HG02970 (cell line): ENCODE measurements around the gene NDUFB11.

Experiments used
- ATAC-seq: cut with Tn5 transposase; IDR thresholded peaks from one replicate; pipeline ENCODE4 v1.9.1; 2021; ENCODE audit warnings: mild to moderate bottlenecking, moderate library complexity, moderate number of reproducible peaks; ENCODE audit not compliant: unreplicated experiment, low FRiP score

Gene NDUFB11

DNA sequence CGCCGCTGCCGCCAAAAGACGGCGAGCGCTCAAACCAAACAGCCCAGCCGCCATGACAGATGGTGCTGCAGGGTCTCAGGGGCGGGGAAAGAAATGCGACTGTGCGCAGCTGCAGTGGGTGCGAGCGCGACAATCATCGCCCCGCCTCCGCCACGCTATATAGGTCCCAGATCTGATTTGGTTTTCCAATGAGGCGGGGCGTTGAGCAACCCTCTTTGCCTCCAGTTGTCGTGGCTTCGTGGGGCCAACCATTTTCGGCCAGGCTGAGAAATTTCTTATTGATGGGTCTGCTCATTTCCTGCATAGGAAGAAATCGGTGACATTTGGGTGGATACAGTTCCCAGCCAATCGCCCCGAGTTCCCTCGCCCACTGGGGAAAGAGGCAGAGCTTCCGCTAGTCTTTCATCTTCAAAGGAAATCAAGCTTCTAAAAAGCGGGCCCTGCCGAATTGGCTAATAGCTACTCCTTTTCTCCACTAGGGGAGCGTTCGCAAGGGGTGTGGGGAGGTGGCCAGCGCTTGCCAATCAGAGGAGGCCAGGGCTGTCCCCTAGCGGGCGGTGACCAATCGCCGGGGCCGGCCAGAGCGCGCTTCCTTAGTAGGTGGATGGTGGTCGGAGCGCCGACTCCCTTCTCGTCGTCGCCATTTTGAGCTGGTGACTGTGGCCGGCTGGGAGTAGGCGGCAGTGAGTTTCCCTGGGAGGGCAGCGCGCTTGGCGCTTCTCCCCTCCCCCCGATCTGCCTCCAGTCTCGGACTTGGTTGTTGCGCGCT lies at the start of gene NDUFB11, which contains the start of gene RBM10:
Gene NDUFB11, minus strand, starts transcription at position 77 of the 769 bp plus-strand sequence. Its CDS starts 23 bp downstream, at position 54.
Gene RBM10, plus strand, starts transcription at position 596 of the 769 bp plus-strand sequence. CDS start 2,261 bp downstream, outside the sequence.
- peak; percentile 82 for ATAC-seq

DNA sequence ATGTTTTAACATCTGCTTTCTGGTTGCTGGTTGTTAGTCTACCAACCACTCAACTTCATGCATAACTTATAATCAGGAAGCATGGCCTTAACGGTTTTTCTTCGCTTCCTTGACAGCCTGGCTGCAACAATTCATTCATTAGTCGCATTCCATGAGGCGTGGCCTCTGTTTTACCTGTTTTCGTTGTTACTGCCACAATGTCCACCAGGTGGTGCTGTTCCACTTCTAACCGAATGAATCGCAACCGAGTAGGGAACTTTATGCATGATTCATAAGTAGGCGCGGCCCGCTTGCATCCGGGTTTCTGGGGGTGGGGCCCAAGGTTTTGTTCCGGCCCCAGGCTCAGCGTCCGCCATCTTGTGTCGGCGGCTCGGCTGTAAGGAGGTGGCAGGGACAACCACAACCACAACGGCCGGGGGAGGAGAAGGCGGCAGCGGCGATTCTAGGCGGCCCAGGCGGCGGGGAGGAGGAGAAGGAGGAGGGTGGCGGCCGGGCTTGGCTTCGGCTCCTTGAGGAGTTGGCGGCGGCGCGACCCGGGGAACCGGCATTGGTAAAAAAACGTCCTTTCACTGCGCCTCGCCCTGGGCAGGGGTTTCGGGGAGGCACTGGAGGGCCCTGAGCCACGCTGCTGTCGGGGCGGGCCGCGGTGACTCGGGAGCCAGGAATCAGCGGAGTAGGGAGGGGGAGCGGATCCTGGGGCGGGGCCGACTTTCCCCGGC lies 49.1 kb upstream of the NDUFB11 start, which contains the start of gene UBA1:
Gene UBA1, plus strand, starts transcription at position 355 of the 719 bp plus-strand sequence. CDS start 4,974 bp downstream, outside the sequence.
- ATAC-seq = peak; percentile 68

DNA sequence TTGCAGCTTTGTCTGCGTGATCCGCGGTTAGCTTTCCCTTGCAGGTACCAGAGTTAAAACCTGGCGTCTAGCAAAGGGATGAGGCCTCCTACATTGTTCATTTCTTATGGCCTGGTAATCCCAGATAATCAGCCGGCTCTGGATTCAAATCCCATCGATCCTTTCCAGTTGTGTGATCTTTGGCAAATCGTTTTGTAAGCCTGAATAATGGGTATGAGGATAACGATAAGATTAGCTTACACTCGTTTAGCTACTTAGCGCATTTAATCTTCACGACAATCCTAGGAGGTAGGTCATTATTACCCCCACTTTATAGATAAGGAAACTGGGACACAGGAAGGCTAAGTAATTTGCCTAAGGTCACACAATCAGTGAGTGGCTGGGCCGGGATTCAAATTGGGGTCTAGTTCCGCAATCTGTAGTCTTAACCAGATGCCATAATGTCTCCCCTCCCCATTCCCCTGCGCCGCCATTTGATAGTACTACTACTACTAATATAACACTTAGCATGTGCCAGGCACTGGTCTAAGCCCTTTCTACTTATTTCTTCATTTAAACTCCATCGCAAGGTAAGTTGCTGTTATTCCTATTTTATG lies 47.4 kb upstream of the NDUFB11 start:
- no peak for ATAC-seq

- no peak for ATAC-seq
These were observed 46.8 kb upstream of the NDUFB11 start for GRCh38 chrX:47191331-47191730.

DNA sequence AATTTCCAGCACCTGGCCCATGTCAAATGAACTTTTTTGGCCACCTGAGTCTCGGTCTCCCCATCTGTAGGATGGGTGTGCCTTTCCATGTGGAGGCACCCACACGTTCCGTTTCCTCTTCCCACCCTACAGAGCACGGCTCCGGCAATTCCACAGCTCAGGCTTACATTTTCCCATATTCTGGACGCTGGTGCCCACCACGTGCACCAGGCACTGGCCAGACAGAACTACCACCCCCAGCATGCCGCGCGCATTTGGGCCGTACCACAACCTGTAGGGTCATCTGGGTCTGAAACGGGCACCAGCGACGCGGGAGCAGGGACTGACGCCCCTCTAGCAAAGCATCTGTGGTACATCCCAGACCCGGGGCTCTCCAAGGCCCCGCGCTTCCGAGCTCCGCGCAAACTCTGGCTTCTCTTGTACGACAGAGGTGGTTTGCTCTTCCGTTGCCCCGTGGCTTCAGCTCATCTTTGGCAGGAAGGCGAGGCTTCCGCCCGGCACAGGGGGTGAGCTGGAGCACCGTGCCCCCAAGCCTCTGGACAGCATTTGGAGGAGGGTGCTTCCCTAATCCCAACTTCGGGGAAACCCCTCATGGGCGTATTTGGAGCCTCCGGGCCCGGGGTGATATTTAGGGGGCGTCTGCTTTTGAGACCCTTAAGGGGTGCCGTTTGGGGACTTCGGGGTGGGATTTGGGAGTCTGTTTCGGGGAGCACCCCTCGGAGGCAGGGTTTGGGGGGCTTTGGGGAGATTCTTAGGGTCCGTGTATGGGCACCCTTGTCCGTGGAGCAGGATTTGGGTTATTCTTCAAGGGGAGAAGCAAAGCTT lies 46.2 kb upstream of the NDUFB11 start:
- ATAC-seq = peak; percentile 44

- no peak for ATAC-seq
These were observed 45.4 kb upstream of the NDUFB11 start for GRCh38 chrX:47189906-47190305.

DNA sequence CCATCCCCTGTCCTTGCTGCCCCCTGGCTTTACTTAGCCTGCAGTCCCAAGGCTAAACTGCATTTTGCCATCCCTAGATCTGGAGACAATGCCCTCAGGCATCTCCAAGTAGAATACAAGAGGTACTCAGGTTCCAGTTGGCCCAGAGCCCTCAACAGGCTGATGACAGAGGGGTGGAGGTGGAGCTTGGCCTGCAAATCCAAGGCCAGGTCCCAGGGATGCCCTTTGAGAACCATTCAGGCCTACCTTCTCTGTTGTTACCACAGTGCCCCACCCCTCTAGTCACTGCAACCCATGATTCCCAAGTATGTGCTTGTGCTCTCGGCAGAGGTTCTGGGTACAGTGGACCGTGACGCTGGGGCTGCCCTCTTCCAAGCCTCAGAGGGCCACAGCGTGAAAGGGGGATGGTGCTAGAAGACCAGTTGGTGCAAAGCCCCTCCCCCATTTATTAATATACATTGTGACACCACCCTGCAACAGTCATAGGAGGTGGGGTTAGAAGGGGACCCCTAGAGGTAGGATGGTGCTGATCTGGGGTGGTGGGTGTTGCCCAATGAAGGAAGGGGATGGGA lies 42.7 kb upstream of the NDUFB11 start:
- no peak for ATAC-seq

- no peak for ATAC-seq
These were observed 41.7 kb upstream of the NDUFB11 start for GRCh38 chrX:47186096-47186740.

- no peak for ATAC-seq
These were observed 40.7 kb upstream of the NDUFB11 start for GRCh38 chrX:47185241-47185640.

DNA sequence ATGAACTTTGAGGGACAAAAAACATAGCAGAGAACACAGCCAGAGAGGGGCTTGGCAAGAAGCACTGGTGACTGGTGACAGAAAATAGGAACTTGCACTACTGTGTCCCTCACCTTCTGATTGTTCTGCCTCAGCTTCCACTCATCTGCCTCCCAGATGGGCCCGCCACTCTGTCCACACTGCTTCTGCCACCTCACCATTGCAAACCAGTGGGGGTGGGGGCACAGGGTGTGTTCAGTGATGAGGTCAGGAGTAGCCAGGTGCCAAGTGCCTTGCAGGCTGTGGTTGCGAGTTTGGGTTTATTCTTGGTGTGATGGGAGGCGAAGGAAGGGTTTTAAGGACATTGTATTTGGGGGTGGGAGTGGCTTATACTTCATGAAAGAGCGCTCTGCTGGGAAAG lies 40.0 kb upstream of the NDUFB11 start:
- no peak for ATAC-seq

GRCh38 chrX:47182106-47182700 lies 37.7 kb upstream of the NDUFB11 start:
- no peak for ATAC-seq

DNA sequence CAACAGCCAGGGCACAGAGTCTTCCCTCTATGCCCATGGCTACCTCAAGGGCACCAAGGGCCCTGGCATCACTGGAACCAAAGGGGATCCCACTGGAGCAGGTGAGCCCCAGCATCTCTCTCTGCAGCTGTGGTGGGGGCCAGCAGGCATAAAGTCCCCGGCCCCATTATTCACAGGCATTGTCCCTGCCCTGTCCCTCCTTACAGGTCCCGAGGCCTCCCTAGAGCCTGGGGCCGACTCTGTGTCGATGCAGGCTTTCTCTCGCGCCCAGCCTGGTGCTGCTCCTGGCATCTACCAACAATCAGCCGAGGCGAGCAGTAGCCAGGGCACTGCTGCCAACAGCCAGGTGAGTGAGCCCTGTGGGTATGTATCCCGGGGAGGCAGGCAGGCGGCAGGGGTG lies 36.8 kb upstream of the NDUFB11 start:
- no peak for ATAC-seq

DNA sequence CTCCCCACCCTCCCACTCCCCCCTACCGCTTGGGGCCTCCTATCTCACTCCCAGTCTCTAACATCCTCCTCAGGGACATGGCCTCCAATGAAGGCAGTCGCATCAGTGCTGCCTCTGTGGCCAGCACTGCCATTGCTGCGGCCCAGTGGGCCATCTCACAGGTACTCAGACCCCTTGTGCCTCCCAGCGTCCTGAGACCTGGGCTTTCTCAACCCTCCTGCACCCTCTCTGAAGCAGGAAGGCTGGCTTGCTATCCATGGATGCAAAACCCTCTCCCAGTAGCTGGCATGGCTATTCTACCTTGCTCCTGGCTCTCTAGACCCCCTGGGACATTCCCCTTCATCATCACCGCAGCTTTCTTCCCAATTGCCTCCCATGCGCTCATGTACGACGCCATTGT lies 35.8 kb upstream of the NDUFB11 start:
- ATAC-seq = no peak

DNA sequence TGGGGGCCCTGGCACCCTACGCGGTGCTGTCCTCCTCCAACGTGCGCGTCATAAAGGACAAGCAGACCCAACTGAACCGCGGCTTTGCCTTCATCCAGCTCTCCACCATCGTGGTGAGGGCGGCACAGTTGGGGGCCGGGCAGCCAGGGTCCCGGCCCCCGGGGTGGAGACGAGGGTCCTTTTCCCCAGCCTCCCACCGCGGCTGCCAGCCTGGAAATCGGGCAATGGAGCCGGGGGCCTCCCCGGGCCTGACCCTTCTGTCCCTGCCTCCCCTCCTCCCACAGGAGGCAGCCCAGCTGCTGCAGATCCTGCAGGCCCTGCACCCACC lies 35.4 kb upstream of the NDUFB11 start:
- no peak for ATAC-seq

- no peak for ATAC-seq
These were observed 34.9 kb upstream of the NDUFB11 start for GRCh38 chrX:47179221-47179927.

- ATAC-seq = no peak
These were observed 33.8 kb upstream of the NDUFB11 start for GRCh38 chrX:47178337-47178736.

GRCh38 chrX:47177079-47177478 lies 32.6 kb upstream of the NDUFB11 start:
- ATAC-seq = no peak

DNA sequence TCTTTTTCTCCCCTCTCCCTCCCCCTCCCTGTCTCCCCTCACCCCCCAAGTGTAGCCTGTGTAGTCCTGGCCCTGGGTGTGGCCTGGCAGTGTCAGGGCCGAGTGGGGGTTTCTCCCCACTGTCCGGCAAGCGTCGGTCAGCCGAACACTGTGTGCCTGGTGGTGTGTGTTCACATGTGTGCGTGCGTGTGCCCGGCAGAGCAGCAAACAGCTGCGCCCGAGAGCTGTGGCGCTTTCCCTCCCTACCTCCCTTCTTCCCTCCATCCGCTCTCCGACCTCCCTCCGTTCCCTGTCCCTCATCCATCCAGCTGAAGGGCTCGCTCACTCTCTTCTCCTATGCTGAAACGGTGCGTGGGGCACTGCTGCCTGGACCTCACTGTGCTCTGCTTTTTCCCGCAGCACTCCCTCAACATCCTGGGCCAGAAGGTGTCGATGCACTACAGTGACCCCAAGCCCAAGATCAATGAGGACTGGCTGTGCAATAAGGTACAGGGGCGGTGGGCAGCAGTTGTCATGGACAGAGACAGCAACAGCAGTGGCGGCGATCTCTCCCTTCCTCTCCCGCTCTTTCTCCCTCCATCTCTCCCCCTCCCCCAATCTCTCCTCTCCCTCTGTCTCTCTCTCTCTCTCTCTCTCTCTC lies 31.7 kb upstream of the NDUFB11 start:
- no peak for ATAC-seq
